Measurements from ENCODE around the gene RINT1. TPM values are rescaled to one million over a fixed set of nuclear protein-coding genes. Genes with fewer than 3 reads are reported as not detected.
A peak's percentile ranks its signal among the peaks of the same experiment; 100 is the strongest.
"Not testable (repeated sequence)": the region's sequence is repeated elsewhere in the genome, so short reads cannot be mapped to it uniquely, and the experiment has no call there.

The RINT1 gene
- total RNA-seq, 3 donors from 2014 or later, result 12.4 to 15.6 (median 13.6) TPM

GRCh38 chr7:105519353-105519752 lies 12.6 kb upstream of the RINT1 start:
- Histone ChIP-seq H3K9me3 (no peaks in the 10 kb centered on the region), H3K36me3 (ENCODE audit: low read depth) (no peaks in the 10 kb centered on the region), H3K4me3 (no peak overlapping the region), H3K4me1 (ENCODE audit: low read depth) (peaks cover 12% of the 10 kb centered on the region)
- no peak for TF ChIP-seq CTCF (IDR thresholded peaks at IDR 0.05)
- no peak for DNase-seq
- ATAC-seq, result no peak
- intact Hi-C loops (cut with DNase I, micrococcal nuclease), result no loop called here

- H3K4me3 ChIP-seq; ATAC-seq; H3K36me3 ChIP-seq (ENCODE audit: low read depth); DNase-seq; intact Hi-C loops (cut with DNase I, micrococcal nuclease); H3K9me3 ChIP-seq: not testable (repeated sequence)
- H3K4me1 ChIP-seq (ENCODE audit: low read depth), result peaks cover 12% of the 10 kb centered on the region
These were observed 11.4 kb upstream of the RINT1 start for GRCh38 chr7:105520620-105521019.

- DNase-seq (peak; percentile 60 to 73 (median 72)), ATAC-seq (peak; percentile 65)
- Histone ChIP-seq H3K9me3 (no peaks in the 10 kb centered on the region), H3K4me3 (peak overlapping the region; percentile 42), H3K4me1 (ENCODE audit: low read depth) (peaks cover 12% of the 10 kb centered on the region), H3K36me3 (ENCODE audit: low read depth) (no peaks in the 10 kb centered on the region)
- intact Hi-C loops (cut with DNase I, micrococcal nuclease), result no loop called here
- TF ChIP-seq CTCF (IDR thresholded peaks at IDR 0.05), result no peak
These were observed 10.8 kb upstream of the RINT1 start for GRCh38 chr7:105521027-105521716.

- intact Hi-C loops (cut with DNase I, micrococcal nuclease), result no loop called here
- Histone ChIP-seq H3K4me3 (peak within 1 kb of the TSS; percentile 42), H3K9me3 (no peaks in the 10 kb centered on the region), H3K4me1 (ENCODE audit: low read depth) (peaks cover 12% of the 10 kb centered on the region), H3K36me3 (ENCODE audit: low read depth) (no peaks in the 10 kb centered on the region)
- no peak for TF ChIP-seq CTCF (IDR thresholded peaks at IDR 0.05)
- ATAC-seq (peak; percentile 97), DNase-seq (peak; percentile 91 to 93 (median 92))
These were observed 10.1 kb upstream of the RINT1 start, which contains the start of gene PUS7 for GRCh38 chr7:105521717-105522463. TSS of gene PUS7 (minus strand) at chr7:105522271. CDS start at chr7:105508512, 13,759 bp downstream.

GRCh38 chr7:105524423-105524822 lies 7.6 kb upstream of the RINT1 start:
- intact Hi-C loops (cut with DNase I, micrococcal nuclease); H3K36me3 ChIP-seq (ENCODE audit: low read depth); H3K4me3 ChIP-seq; ATAC-seq; H3K9me3 ChIP-seq; DNase-seq: not testable (repeated sequence)
- peaks cover 12% of the 10 kb centered on the region for H3K4me1 ChIP-seq (ENCODE audit: low read depth)

GRCh38 chr7:105524840-105525239 lies 7.2 kb upstream of the RINT1 start:
- Histone ChIP-seq H3K36me3 (ENCODE audit: low read depth) (no peaks in the 10 kb centered on the region), H3K9me3 (no peaks in the 10 kb centered on the region), H3K4me3 (no peak overlapping the region), H3K4me1 (ENCODE audit: low read depth) (peaks cover 12% of the 10 kb centered on the region)
- no peak for TF ChIP-seq CTCF (IDR thresholded peaks at IDR 0.05)
- DNase-seq (no peak), ATAC-seq (no peak)
- intact Hi-C loops (cut with DNase I, micrococcal nuclease), result no loop called here

DNA sequence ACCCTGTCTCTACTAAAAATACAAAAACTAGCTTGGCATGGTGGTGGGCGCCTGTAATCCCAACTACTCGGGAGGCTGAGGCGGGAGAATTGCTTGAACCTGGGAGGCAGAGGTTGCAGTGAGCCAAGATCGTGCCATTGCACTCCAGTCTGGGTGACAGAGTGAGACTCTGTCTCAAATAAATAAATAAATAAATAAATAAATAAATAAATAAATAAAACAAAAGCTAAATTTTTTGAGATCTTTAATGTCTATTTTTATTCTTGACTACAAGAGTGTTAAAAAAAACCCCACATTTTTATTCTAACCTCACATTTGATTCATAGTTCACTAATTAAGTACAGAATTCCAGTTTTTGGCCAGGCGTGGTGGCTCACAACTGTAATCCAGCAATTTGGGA lies 4.3 kb upstream of the RINT1 start:
- ATAC-seq; intact Hi-C loops (cut with DNase I, micrococcal nuclease); DNase-seq; H3K9me3 ChIP-seq; H3K36me3 ChIP-seq (ENCODE audit: low read depth); H3K4me1 ChIP-seq (ENCODE audit: low read depth); H3K4me3 ChIP-seq: not testable (repeated sequence)
